Transverse colon (tissue), 4 donors: ENCODE measurements around the gene ZNF827. TPM values are rescaled to one million over a fixed set of nuclear protein-coding genes. Genes with fewer than 3 reads are reported as not detected.

ENCODE experiments used
- DNase-seq: peaks from one replicate; pipeline ENCODE4 v3.0.0-alpha.2; 2019
- H3K27ac ChIP-seq, 4 donors: fragments of 200-600 bp; sonication (generic); 2 replicates each; pipeline ENCODE4 v1.5.1; 2016 to 2018; ENCODE audit warnings: inconsistent platforms in 4 of 4
- H3K27me3 ChIP-seq: fragments of 200-600 bp; sonication (generic); 2 replicates; pipeline ENCODE4 v1.5.1; 2017; ENCODE audit warnings: inconsistent platforms
- H3K36me3 ChIP-seq, 4 donors: fragments of 200-600 bp; sonication (generic); 2 replicates each; pipeline ENCODE4 v1.5.1; 2017 to 2019; ENCODE audit warnings: inconsistent platforms in 4 of 4
- H3K4me1 ChIP-seq, 4 donors: fragments of 200-600 bp; sonication (generic); 2 replicates each; pipeline ENCODE4 v1.5.1; 2017 to 2020; ENCODE audit warnings: inconsistent platforms in 4 of 4
- H3K4me3 ChIP-seq, 4 donors: fragments of 200-600 bp; sonication (generic); 1 replicate in 1 of 4; 2 replicates in 3 of 4; pipeline versions ENCODE4 v1.5.1 to v1.6.1; 2017 to 2019; ENCODE audit warnings: inconsistent platforms in 4 of 4
- H3K9me3 ChIP-seq, 2 donors: fragments of 200-600 bp; sonication (generic); 2 replicates each; pipeline ENCODE4 v1.5.1; 2017 to 2019; ENCODE audit warnings: inconsistent platforms in 2 of 2
- CTCF ChIP-seq, 5 experiments: fragments of 200-600 bp in 3 of 5; fragments of 450-650 bp in 2 of 5; sonication (generic) in 3 of 5; IDR thresholded peaks; 1 replicate in 2 of 5; 2 replicates in 3 of 5; pipeline ENCODE4 v1.5.1; 2016 to 2017; ENCODE audit warnings: antibody characterized with exemption in 5 of 5, inconsistent platforms in 3 of 5, mild to moderate bottlenecking in 2 of 5, moderate library complexity in 1 of 5
- EP300 ChIP-seq: sonication (generic); formaldehyde crosslinking; IDR thresholded peaks from one replicate; pipeline ENCODE4 v1.6.1; 2017; ENCODE audit warnings: antibody characterized with exemption, low read depth
- POLR2A ChIP-seq: fragments of 450-650 bp; IDR thresholded peaks from one replicate; pipeline ENCODE4 v1.6.1; 2016; ENCODE audit warnings: antibody characterized with exemption, mild to moderate bottlenecking, moderate library complexity
- POLR2AphosphoS5 ChIP-seq, 3 donors: sonication (generic); formaldehyde crosslinking; IDR thresholded peaks; one replicate each; pipeline ENCODE4 v1.6.1; 2016; ENCODE audit warnings: antibody characterized with exemption in 3 of 3
- WGBS, 2 donors: methylation state at CpG; one replicate each; pipeline ENCODE4 v1.1.5; 2018; ENCODE audit warnings: low coverage in 1 of 2; 5-methylcytosine and 5-hydroxymethylcytosine counted together
- in situ Hi-C, 4 donors: fragments of 200-750 bp; cut with MboI; loops; one replicate each; pipeline versions ENCODE4 v1.15.0 to v1.15.1; 2017; ENCODE audit warnings: low sequenced_read_pairs in 3 of 4, low pct_ligation_motif_present in 1 of 4, low pct_unique_long_range_greater_than_20kb in 1 of 4
- intact Hi-C: fragments of 100-400 bp; cut with DNase I; formaldehyde crosslinking; loops from one replicate; pipeline ENCODE4 v1.15.1; 2023; ENCODE audit warnings: low total_unique reads
- total RNA-seq, 4 donors: library from RNA; depleted of rRNA; stranded (reverse); fragments of >200 nt; gene quantifications; one replicate each; pipeline ENCODE4 v1.1.0, GENCODE V29; 2016

Gene ZNF827
- total RNA-seq, 4 donors from 2014 or later: 22.5 to 61.3 (median 29.2) TPM

DNA sequence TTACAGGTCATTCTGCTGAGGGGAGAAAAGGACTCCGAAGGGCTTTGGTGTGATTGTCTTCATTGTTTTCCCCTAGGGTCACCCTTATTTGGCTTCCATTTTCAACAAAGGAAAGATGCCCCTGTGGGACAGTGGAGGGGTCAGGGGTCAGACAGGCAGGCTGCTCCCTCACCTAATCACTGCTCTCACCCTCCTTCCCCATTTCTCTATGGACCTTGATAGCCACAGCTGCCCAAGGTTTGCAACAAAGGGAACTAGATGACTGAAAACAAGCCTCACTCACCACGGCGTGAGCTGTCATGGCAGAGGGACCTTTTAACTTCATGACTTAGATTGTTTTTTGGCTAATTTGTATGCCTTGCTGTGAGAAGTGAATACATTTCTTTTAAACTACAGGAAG is 218.0 kb downstream of the ZNF827 start:
- no peaks in the 10 kb centered on the region for H3K27me3 ChIP-seq
- H3K9me3 ChIP-seq: no peaks in the 10 kb centered on the region
- no peak for DNase-seq
- no peak overlapping the region for H3K4me3 ChIP-seq
- intact Hi-C loops (no loop called here), in situ Hi-C loops (no loop called here)
- no peaks in the 10 kb centered on the region for H3K36me3 ChIP-seq
- no peak overlapping the region for H3K27ac ChIP-seq
- TF ChIP-seq POLR2A: no peak
- no peak for TF ChIP-seq CTCF (IDR thresholded peaks at IDR 0.05)
- TF ChIP-seq EP300: no peak
- TF ChIP-seq POLR2AphosphoS5 (IDR thresholded peaks at IDR 0.05): no peak
- no peaks in the 10 kb centered on the region for H3K4me1 ChIP-seq
- whole genome bisulfite sequencing, 2 donors: 75 to 87% methylated on average over 3 of the region's 3 CpGs

DNA sequence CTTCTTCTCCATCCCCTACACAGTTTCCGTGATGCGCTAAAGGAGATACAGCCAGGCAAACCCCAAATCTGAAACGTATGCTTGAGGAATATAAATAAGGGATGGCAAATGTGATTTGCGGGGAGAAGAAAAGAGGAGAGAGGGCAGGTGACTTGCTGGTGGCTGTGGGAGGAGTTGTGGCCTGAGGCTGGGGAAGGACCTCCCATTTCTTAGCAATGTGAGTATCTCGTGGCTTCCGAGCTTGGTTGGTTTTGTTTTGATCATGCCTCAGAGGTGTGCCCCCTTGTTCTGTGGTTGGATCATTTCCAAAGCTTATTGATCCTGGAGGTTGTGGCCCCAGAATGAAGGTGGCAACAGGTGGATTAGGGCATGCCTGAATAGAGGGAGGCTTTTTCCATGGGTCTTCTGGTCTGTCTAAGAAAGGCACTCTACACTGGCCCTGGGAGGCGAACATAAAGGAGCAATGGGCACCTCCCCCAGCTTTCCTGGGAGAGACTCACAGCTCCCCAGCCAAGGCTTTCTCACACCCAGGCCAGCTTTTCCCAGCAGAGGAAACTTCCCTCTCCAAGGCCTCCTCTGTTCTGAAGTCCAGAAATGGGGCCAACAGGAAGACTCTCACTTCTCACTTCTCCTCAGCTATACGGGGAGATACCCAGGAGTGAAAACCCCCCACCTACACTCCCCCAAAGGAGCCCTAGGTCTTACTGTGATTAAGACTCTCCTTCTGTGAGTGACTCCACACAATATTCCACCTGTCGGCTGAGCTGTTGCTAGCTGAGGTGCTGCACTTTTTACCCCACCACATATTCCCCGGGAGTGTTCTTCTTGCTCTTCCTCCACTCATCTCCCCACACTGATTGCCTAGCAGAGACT is 218.6 kb downstream of the ZNF827 start:
- no peaks in the 10 kb centered on the region for H3K36me3 ChIP-seq
- 83 to 84% methylated on average over 8 to 10 of the region's 10 CpGs for WGBS, 2 donors
- no peak overlapping the region for H3K27ac ChIP-seq
- H3K4me3 ChIP-seq: no peak overlapping the region
- no peaks in the 10 kb centered on the region for H3K4me1 ChIP-seq
- DNase-seq: no peak
- no peaks in the 10 kb centered on the region for H3K9me3 ChIP-seq
- no peaks in the 10 kb centered on the region for H3K27me3 ChIP-seq
- intact Hi-C loops (no loop called here), in situ Hi-C loops (no loop called here)
- TF ChIP-seq CTCF (IDR thresholded peaks at IDR 0.05) (no peak), EP300 (no peak), POLR2AphosphoS5 (IDR thresholded peaks at IDR 0.05) (no peak), POLR2A (no peak)

- WGBS, 2 donors: 71 to 79% methylated on average over 1 of the region's 1 CpG
- Histone ChIP-seq H3K4me1 (no peaks in the 10 kb centered on the region), H3K9me3 (peaks cover 0 to 4% of the 10 kb centered on the region in 2 donors), H3K27ac (no peak overlapping the region), H3K4me3 (no peak overlapping the region), H3K27me3 (no peaks in the 10 kb centered on the region), H3K36me3 (no peaks in the 10 kb centered on the region)
- TF ChIP-seq POLR2A: no peak
- TF ChIP-seq EP300: no peak
- DNase-seq: no peak
- in situ Hi-C loops: no loop called here
- intact Hi-C loops: no loop called here
Observed at GRCh38 chr4:145716661-145717200, 221.9 kb downstream of the ZNF827 start.

DNA sequence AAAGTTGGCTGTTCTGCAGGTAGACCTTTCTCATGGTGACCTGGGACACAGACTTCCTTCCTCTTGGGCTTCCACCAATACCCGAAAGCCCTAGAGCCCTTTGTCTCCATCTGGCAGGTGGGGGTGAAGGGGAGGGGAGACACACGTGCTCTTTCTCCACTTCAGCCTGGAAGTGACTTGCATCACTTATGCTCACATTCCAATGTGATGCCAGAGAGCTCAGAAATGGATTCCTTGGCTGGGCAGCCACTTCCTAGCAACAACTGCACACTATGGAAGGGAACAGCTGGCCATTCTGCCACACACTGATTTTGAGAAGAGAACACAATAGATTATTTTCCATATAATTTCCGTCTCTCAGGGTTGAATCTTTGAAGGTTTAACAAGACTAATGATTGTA is 222.4 kb downstream of the ZNF827 start:
- intact Hi-C loops (no loop called here), in situ Hi-C loops (no loop called here)
- Histone ChIP-seq H3K27me3 (no peaks in the 10 kb centered on the region), H3K9me3 (peaks cover 0 to 9% of the 10 kb centered on the region in 2 donors), H3K4me3 (no peak overlapping the region), H3K27ac (no peak overlapping the region), H3K4me1 (no peaks in the 10 kb centered on the region), H3K36me3 (no peaks in the 10 kb centered on the region)
- TF ChIP-seq EP300: no peak
- no peak for TF ChIP-seq POLR2AphosphoS5 (IDR thresholded peaks at IDR 0.05)
- no peak for TF ChIP-seq CTCF (IDR thresholded peaks at IDR 0.05)
- no peak for TF ChIP-seq POLR2A
- 63 to 73% methylated on average over 3 of the region's 3 CpGs for WGBS, 2 donors
- DNase-seq: no peak
